GM12873 (cell line): ENCODE measurements around the gene TRIP6.

ENCODE experiments used
- TF ChIP-seq, protein P1 (sequence below): IDR thresholded peaks from 2 replicates; pipeline ENCODE4 v1.5.1; 2012; ENCODE audit warnings: low read depth, mild to moderate bottlenecking, moderate library complexity, low read length, control low read depth; ENCODE audit not compliant: insufficient read depth; ENCODE audit errors: missing control alignments

The TRIP6 gene

GRCh38 chr7:100866729-100867039 is 503 bp upstream of the TRIP6 start:
- TF ChIP-seq, protein P1, sequence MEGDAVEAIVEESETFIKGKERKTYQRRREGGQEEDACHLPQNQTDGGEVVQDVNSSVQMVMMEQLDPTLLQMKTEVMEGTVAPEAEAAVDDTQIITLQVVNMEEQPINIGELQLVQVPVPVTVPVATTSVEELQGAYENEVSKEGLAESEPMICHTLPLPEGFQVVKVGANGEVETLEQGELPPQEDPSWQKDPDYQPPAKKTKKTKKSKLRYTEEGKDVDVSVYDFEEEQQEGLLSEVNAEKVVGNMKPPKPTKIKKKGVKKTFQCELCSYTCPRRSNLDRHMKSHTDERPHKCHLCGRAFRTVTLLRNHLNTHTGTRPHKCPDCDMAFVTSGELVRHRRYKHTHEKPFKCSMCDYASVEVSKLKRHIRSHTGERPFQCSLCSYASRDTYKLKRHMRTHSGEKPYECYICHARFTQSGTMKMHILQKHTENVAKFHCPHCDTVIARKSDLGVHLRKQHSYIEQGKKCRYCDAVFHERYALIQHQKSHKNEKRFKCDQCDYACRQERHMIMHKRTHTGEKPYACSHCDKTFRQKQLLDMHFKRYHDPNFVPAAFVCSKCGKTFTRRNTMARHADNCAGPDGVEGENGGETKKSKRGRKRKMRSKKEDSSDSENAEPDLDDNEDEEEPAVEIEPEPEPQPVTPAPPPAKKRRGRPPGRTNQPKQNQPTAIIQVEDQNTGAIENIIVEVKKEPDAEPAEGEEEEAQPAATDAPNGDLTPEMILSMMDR, result no peak

DNA sequence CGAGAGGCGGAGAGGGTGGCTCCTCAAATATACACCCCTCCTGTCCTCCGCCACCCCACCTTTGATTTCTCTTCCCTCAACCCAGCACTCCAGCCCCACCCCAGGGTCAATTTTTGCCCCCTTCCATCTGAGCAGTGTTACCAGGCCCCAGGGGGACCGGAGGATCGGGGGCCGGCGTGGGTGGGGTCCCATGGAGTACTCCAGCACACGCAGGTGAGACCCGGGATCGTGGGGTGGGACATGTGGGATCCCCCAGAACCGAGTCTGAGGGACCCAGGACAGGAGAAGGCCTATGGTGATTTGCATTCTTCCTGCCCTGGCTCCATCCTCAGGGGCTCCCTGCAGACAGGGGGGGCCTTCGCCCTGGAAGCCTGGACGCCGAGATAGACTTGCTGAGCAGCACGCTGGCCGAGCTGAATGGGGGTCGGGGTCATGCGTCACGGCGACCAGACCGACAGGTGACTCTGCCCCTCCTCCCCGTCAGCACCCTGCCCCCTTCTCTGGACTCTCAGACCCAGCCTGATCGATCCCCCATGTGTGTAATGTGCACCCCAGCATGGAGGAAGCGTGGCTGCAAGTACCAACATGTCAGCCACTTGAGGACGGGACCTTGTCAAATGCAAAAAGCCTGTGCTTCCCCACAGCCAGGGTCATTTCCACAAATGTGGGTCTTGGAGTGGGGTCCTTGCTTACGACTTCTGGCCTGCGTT is 744 bp downstream of the TRIP6 start:
- TF ChIP-seq, protein P1, result no peak

GRCh38 chr7:100873599-100874299 is 6.6 kb downstream of the TRIP6 start:
- TF ChIP-seq, protein P1, result no peak

DNA sequence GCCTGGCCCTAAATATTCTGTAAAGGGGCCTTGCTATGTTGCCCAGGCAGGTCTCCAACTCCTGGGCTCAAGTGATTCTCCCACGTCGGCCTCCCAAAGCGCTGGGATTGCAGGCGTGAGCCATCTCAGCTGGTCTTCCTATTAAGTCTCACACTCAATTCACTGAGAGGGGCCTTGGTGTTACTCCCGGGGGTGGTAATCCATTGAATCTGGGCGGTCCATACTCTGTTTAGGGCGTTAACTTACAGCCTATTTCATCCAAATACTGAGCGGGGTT is 7.1 kb downstream of the TRIP6 start:
- TF ChIP-seq, protein P1, result no peak

- TF ChIP-seq, protein P1, result peak; percentile 14
These were observed 7.6 kb downstream of the TRIP6 start, which contains the start of gene SRRT for GRCh38 chr7:100874577-100875355. Gene SRRT, plus strand, starts transcription at chr7:100875103. Its CDS starts 488 bp downstream, at chr7:100875591.

DNA sequence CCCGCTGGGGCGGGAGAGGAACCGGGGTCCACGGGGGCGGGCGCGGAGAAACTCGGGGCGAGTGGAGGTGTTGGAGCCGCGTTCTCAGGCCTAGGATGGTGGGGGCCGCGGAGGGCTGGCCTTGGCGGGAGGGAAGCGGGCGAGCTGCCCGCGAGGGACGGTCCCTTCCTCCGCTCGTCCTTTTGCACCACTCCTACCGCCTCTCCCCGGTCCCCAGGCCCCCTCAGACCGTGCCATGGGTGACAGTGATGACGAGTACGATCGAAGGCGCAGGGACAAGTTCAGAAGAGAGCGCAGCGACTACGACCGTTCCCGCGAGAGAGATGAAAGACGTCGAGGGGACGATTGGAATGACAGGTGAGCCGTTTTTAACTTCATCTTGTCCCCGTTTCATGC is 8.2 kb downstream of the TRIP6 start:
- TF ChIP-seq, protein P1, result no peak

- TF ChIP-seq, protein P1, result no peak
These were observed 10.8 kb downstream of the TRIP6 start for GRCh38 chr7:100878013-100878412.
